Testis (tissue), 3 donors: ENCODE results near the gene SDF4. TPM values are rescaled to one million over a fixed set of nuclear protein-coding genes. Genes with fewer than 3 reads are reported as not detected.

Experiments used
- DNase-seq: peaks from one replicate; pipeline ENCODE4 v3.0.0-alpha.2; 2019
- H3K27ac ChIP-seq, 2 donors: fragments of 200-600 bp; sonication (generic); one replicate each; pipeline ENCODE4 v1.5.1; 2019
- H3K27me3 ChIP-seq: fragments of 200-600 bp; sonication (generic); one replicate; pipeline ENCODE4 v1.5.1; 2019
- H3K36me3 ChIP-seq: fragments of 200-600 bp; sonication (generic); one replicate; pipeline ENCODE4 v1.5.1; 2017; ENCODE audit warnings: low read depth; ENCODE audit errors: missing control alignments
- H3K4me1 ChIP-seq: fragments of 200-600 bp; sonication (generic); one replicate; pipeline ENCODE4 v1.5.1; 2019
- H3K4me3 ChIP-seq, 2 donors: fragments of 200-600 bp; sonication (generic); one replicate each; pipeline ENCODE4 v1.5.1; 2017 to 2019
- H3K9me3 ChIP-seq: fragments of 200-600 bp; sonication (generic); one replicate; pipeline ENCODE4 v1.5.1; 2017
- CTCF ChIP-seq, 3 experiments: fragments of 450-650 bp in 2 of 3; fragments of 200-600 bp in 1 of 3; sonication (generic) in 1 of 3; IDR thresholded peaks; one replicate each; pipeline ENCODE4 v1.5.1; 2016 to 2019; ENCODE audit warnings: antibody characterized with exemption in 3 of 3, mild to moderate bottlenecking in 2 of 3, moderate library complexity in 1 of 3
- POLR2A ChIP-seq: fragments of 450-650 bp; IDR thresholded peaks from one replicate; pipeline ENCODE4 v1.6.1; 2017; ENCODE audit warnings: antibody characterized with exemption, mild to moderate bottlenecking, moderate library complexity
- WGBS, 2 donors: methylation state at CpG; one replicate each; pipeline ENCODE4 v1.1.5; 2018; 5-methylcytosine and 5-hydroxymethylcytosine counted together
- intact Hi-C: fragments of 100-400 bp; cut with DNase I; formaldehyde crosslinking; loops from one replicate; pipeline ENCODE4 v1.15.1; 2023; ENCODE audit warnings: low total_unique reads
- polyA plus RNA-seq: library from polyadenylated mRNA; stranded (reverse); fragments of 350-450 nt; fragmentation: Illumina TruSeq; extraction: RNeasy Lipid Tissue Mini Kit (QIAGEN cat#74804); gene quantifications from one replicate; pipeline ENCODE4 v1.2.3, GENCODE V29; 2014; ENCODE audit warnings: low read depth, low replicate concordance; ENCODE audit not compliant: insufficient read depth
- total RNA-seq, 2 donors: library from RNA; depleted of rRNA; stranded (reverse); fragments of >200 nt; gene quantifications; one replicate each; pipeline ENCODE4 v1.2.3, GENCODE V29; 2016

The SDF4 gene
- total and polyA plus RNA-seq, 3 donors from 2014 or later = 146 to 167 (median 158) TPM

GRCh38 chr1:1211541-1212441, 20.0 kb downstream of the SDF4 start:
- H3K27ac ChIP-seq = no peak overlapping the region
- no peak overlapping the region for H3K4me3 ChIP-seq
- intact Hi-C loops = no loop called here
- TF ChIP-seq POLR2A (no peak), CTCF (IDR thresholded peaks at IDR 0.05) (no peak)
- peaks cover 8% of the 10 kb centered on the region for H3K4me1 ChIP-seq
- H3K9me3 ChIP-seq = no peaks in the 10 kb centered on the region
- H3K36me3 ChIP-seq = no peaks in the 10 kb centered on the region
- DNase-seq = no peak
- H3K27me3 ChIP-seq = no peaks in the 10 kb centered on the region
- 83 to 91% methylated on average over 16 to 19 of the region's 28 CpGs for WGBS, 2 donors

GRCh38 chr1:1210726-1211540, 20.9 kb downstream of the SDF4 start:
- TF ChIP-seq POLR2A = no peak
- TF ChIP-seq CTCF (IDR thresholded peaks at IDR 0.05) = no peak
- Histone ChIP-seq H3K27ac (no peak overlapping the region), H3K4me1 (peaks cover 13% of the 10 kb centered on the region), H3K27me3 (no peaks in the 10 kb centered on the region), H3K36me3 (no peaks in the 10 kb centered on the region), H3K9me3 (no peaks in the 10 kb centered on the region), H3K4me3 (no peak overlapping the region)
- 94 to 96% methylated on average over 28 to 30 of the region's 31 CpGs for WGBS, 2 donors
- intact Hi-C loops = no loop called here
- DNase-seq = no peak

- no peak overlapping the region for H3K4me3 ChIP-seq
- TF ChIP-seq CTCF (IDR thresholded peaks at IDR 0.05) (no peak), POLR2A (no peak)
- WGBS, 2 donors = 69 to 70% methylated on average over 13 to 37 of the region's 38 CpGs
- H3K36me3 ChIP-seq = no peaks in the 10 kb centered on the region
- no peaks in the 10 kb centered on the region for H3K9me3 ChIP-seq
- intact Hi-C loops = no loop called here
- DNase-seq = no peak
- H3K27ac ChIP-seq = no peak overlapping the region
- peaks cover 10% of the 10 kb centered on the region for H3K4me1 ChIP-seq
- H3K27me3 ChIP-seq = no peaks in the 10 kb centered on the region
These were observed 22.9 kb downstream of the SDF4 start for GRCh38 chr1:1208713-1209433.

- 65 to 66% methylated on average over 10 to 11 of the region's 11 CpGs for WGBS, 2 donors
- H3K27me3 ChIP-seq = no peaks in the 10 kb centered on the region
- no peak overlapping the region for H3K27ac ChIP-seq
- no peak for DNase-seq
- TF ChIP-seq CTCF (IDR thresholded peaks at IDR 0.05) (no peak), POLR2A (no peak)
- no peaks in the 10 kb centered on the region for H3K36me3 ChIP-seq
- H3K4me1 ChIP-seq = peaks cover 10% of the 10 kb centered on the region
- H3K9me3 ChIP-seq = no peaks in the 10 kb centered on the region
- intact Hi-C loops = no loop called here
- no peak overlapping the region for H3K4me3 ChIP-seq
These were observed 24.3 kb downstream of the SDF4 start for GRCh38 chr1:1207571-1207892.
